Panc1 (cell line): ENCODE measurements around the gene EPHB1. TPM values are rescaled to one million over a fixed set of nuclear protein-coding genes. Genes with fewer than 3 reads are reported as not detected.

Experiments used
- ATAC-seq: fragments of 200-7000 bp; cut with Tn5 transposase; 2 replicates; pipeline ENCODE4 v1.9.1; 2020; ENCODE audit warnings: mild to moderate bottlenecking, moderate library complexity
- BruUV-seq: library from RNA; stranded (reverse); fragments of 400-500 nt; replicated peaks from 2 replicates; lab custom pipeline; 2021; lab: Mats Ljungman, UMichigan
- CTCF ChIA-PET: fragments of 300-600 bp; sonication (Branson Sonifier 250); formaldehyde crosslinking; loops from one replicate; lab custom pipeline; 2022; ENCODE audit warnings: antibody characterized with exemption; lab: Charles Lee
- POLR2A ChIA-PET: fragments of 300-600 bp; sonication (Branson Sonifier 250); formaldehyde crosslinking; loops from one replicate; lab custom pipeline; 2022; ENCODE audit warnings: antibody characterized with exemption; lab: Charles Lee
- DNase-seq: peaks from one replicate; pipeline ENCODE4 v3.0.0-alpha.2; 2010; ENCODE audit warnings: low read depth, low spot score
- H3K27ac ChIP-seq: 2 replicates; pipeline ENCODE4 v1.5.1; 2011; ENCODE audit warnings: mild to moderate bottlenecking, low read length, inconsistent platforms
- H3K27me3 ChIP-seq: fragments of 200-500 bp; sonication (Bioruptor generic); 2 replicates; pipeline ENCODE4 v1.6.0; 2014; ENCODE audit warnings: low read length, inconsistent platforms; ENCODE audit not compliant: control insufficient read depth, insufficient read depth
- H3K36me3 ChIP-seq: fragments of 200-500 bp; sonication (Bioruptor generic); 2 replicates; pipeline ENCODE4 v1.5.1; 2014; ENCODE audit warnings: inconsistent platforms, mild to moderate bottlenecking, low read length, moderate library complexity; ENCODE audit not compliant: control insufficient read depth, insufficient read depth
- H3K4me1 ChIP-seq: 2 replicates; pipeline ENCODE4 v1.5.1; 2011; ENCODE audit warnings: inconsistent platforms, mild to moderate bottlenecking, low read length, moderate library complexity; ENCODE audit not compliant: control insufficient read depth, insufficient read depth
- H3K4me3 ChIP-seq, 2 experiments: 2 replicates each; pipeline ENCODE4 v1.5.1; 2011 to 2012; ENCODE audit warnings: low read depth in 2 of 2, low read length in 2 of 2, mild to moderate bottlenecking in 2 of 2, inconsistent platforms in 1 of 2, moderate library complexity in 1 of 2
- H3K9me3 ChIP-seq: fragments of 200-500 bp; sonication (Bioruptor generic); 2 replicates; pipeline ENCODE4 v1.5.1; 2014; ENCODE audit warnings: low read depth, mild to moderate bottlenecking, inconsistent platforms, low read length, moderate library complexity; ENCODE audit not compliant: control insufficient read depth, insufficient read depth
- POLR2AphosphoS5 ChIP-seq: IDR thresholded peaks from 2 replicates; pipeline ENCODE4 v1.6.1; 2012; ENCODE audit warnings: mild to moderate bottlenecking, low read depth, low read length, moderate library complexity
- REST ChIP-seq, 2 experiments: IDR thresholded peaks; 2 replicates each; pipeline ENCODE4 v1.6.1; 2011 to 2012; ENCODE audit warnings: low read depth in 2 of 2, control low read depth in 1 of 2, low read length in 1 of 2, mild to moderate bottlenecking in 1 of 2, moderate library complexity in 1 of 2; ENCODE audit not compliant: insufficient read depth in 1 of 2
- SIN3A ChIP-seq: IDR thresholded peaks from 2 replicates; pipeline ENCODE4 v1.6.1; 2012; ENCODE audit warnings: low read depth, mild to moderate bottlenecking, low read length, moderate library complexity, borderline replicate concordance; ENCODE audit not compliant: insufficient read depth
- TCF7L2 ChIP-seq: IDR thresholded peaks from 2 replicates; pipeline ENCODE4 v1.6.1; 2011; ENCODE audit warnings: mild to moderate bottlenecking, low read depth, low read length, inconsistent platforms
- in situ Hi-C: cut with HindIII; loops from 2 replicates; pipeline ENCODE4 v1.10.0; 2016; ENCODE audit warnings: low sequenced_read_pairs, low pct_unique_long_range_greater_than_20kb
- intact Hi-C: fragments of 100-400 bp; cut with micrococcal nuclease; formaldehyde crosslinking; loops from one replicate; pipeline ENCODE4 v1.10.0; 2022; ENCODE audit not compliant: unreplicated experiment
- total RNA-seq: library from RNA; stranded (reverse); gene quantifications from one replicate; pipeline ENCODE4 v1.2.1, GENCODE V29; 2021; ENCODE audit not compliant: unreplicated experiment
- TF ChIP-seq, protein P1 (sequence below): fragments of 450-650 bp; IDR thresholded peaks from 2 replicates; pipeline ENCODE4 v1.5.1; 2017; ENCODE audit warnings: mild to moderate bottlenecking

Gene EPHB1
- total RNA-seq, 1 experiment from 2014 or later, result 0.46 TPM

DNA sequence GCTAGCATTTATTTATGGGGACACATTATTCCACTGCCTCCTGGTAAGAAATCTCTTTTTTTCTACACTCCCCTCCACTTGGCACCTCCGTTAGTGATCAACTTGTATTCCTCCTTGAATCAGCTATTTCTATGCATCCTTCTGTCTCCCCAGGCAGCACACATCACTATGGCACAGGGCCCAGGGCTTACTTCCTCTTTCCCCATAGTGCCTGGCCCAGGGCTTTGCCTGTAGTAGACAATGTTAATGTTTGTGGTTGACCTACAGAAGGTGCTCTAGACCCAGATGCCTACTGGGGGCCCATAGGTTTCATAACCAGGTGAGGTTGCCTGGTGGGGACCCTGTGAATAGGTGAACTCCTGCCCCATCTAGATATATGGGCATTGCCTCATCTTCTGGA, 44.9 kb downstream of the EPHB1 start:
- intact Hi-C loops (no loop called here), in situ Hi-C loops (no loop called here)
- ChIA-PET CTCF (no interaction called here), POLR2A (no interaction called here)
- TF ChIP-seq, protein P1, sequence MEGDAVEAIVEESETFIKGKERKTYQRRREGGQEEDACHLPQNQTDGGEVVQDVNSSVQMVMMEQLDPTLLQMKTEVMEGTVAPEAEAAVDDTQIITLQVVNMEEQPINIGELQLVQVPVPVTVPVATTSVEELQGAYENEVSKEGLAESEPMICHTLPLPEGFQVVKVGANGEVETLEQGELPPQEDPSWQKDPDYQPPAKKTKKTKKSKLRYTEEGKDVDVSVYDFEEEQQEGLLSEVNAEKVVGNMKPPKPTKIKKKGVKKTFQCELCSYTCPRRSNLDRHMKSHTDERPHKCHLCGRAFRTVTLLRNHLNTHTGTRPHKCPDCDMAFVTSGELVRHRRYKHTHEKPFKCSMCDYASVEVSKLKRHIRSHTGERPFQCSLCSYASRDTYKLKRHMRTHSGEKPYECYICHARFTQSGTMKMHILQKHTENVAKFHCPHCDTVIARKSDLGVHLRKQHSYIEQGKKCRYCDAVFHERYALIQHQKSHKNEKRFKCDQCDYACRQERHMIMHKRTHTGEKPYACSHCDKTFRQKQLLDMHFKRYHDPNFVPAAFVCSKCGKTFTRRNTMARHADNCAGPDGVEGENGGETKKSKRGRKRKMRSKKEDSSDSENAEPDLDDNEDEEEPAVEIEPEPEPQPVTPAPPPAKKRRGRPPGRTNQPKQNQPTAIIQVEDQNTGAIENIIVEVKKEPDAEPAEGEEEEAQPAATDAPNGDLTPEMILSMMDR, result no peak
- TF ChIP-seq POLR2AphosphoS5 (no peak), REST (IDR thresholded peaks at IDR 0.05; ENCODE audit: insufficient read depth in 1 of 2, low read depth in 2 of 2, low read length in 1 of 2) (no peak), TCF7L2 (no peak), SIN3A (no peak)
- BruUV-seq, result no TSS peak
- Histone ChIP-seq H3K36me3 (no peaks in the 10 kb centered on the region), H3K9me3 (no peaks in the 10 kb centered on the region), H3K27ac (no peak overlapping the region), H3K4me1 (no peaks in the 10 kb centered on the region), H3K4me3 (no peak overlapping the region), H3K27me3 (peaks cover 10% of the 10 kb centered on the region)
- DNase-seq, result no peak
- ATAC-seq, result no peak

DNA sequence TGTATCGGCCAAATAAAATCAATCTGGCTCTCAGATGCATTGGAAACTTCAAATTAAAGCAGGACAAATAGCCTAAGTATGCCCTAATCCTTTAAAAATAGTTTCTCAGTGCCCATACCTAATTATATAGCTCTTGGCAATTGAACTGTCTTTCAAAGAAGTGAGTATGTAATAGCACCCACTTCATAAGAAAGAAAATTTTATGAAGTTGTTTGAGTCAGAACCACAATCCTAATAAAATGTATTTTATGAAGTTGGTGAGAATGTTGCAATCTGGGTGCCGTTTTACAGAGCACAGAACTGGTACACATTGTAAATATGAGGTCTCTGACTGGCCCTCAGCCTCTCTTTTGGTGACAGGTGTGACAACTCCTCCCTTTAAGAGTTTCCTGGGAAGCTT, 45.4 kb downstream of the EPHB1 start:
- BruUV-seq, result no TSS peak
- H3K36me3 ChIP-seq, result no peaks in the 10 kb centered on the region
- no peak overlapping the region for H3K4me3 ChIP-seq
- DNase-seq (no peak), ATAC-seq (no peak)
- no peaks in the 10 kb centered on the region for H3K9me3 ChIP-seq
- POLR2A ChIA-PET, result no interaction called here
- intact Hi-C loops (no loop called here), in situ Hi-C loops (no loop called here)
- CTCF ChIA-PET, result no interaction called here
- no peak overlapping the region for H3K27ac ChIP-seq
- H3K27me3 ChIP-seq, result peaks cover 10% of the 10 kb centered on the region
- no peaks in the 10 kb centered on the region for H3K4me1 ChIP-seq
- no peak for TF ChIP-seq REST (IDR thresholded peaks at IDR 0.05; ENCODE audit: insufficient read depth in 1 of 2, low read depth in 2 of 2, low read length in 1 of 2)
- TF ChIP-seq, protein P1, result no peak
- TF ChIP-seq POLR2AphosphoS5, result no peak
- no peak for TF ChIP-seq SIN3A
- no peak for TF ChIP-seq TCF7L2
